ENCODE results near the gene PGAP1.

PGAP1 gene

GRCh38 chr2:196808083-196808665, 118.3 kb downstream of the PGAP1 start:
- no peak for DNase-seq (ENCODE audit: low read depth in 1 of 2, low spot score in 1 of 2)

DNA sequence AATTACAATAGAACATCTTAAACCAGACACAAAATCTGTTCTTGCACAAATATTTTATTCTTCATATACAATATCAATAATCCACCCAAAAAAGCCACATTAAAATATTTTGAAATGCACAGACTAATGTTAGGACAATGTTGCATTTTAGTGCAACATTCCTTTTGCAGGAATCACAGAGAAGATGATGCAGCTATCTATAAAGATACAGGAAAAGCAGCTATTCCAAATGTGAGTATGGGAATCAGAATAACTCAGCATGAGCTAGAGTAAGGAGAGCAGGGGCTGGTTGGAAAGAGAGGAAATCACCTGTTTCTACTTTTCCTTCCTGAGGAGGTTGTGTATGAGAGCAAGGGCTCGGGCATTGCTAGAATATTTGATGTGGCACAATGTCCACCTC, 122.1 kb downstream of the PGAP1 start:
- no peak for DNase-seq (ENCODE audit: low read depth in 1 of 2, low spot score in 1 of 2)

- no peak for DNase-seq (ENCODE audit: low read depth in 1 of 2, low spot score in 1 of 2)
These were observed 124.1 kb downstream of the PGAP1 start for GRCh38 chr2:196802401-196802800.

GRCh38 chr2:196801674-196802261, 124.7 kb downstream of the PGAP1 start:
- DNase-seq (ENCODE audit: low read depth in 1 of 2, low spot score in 1 of 2) = no peak

DNA sequence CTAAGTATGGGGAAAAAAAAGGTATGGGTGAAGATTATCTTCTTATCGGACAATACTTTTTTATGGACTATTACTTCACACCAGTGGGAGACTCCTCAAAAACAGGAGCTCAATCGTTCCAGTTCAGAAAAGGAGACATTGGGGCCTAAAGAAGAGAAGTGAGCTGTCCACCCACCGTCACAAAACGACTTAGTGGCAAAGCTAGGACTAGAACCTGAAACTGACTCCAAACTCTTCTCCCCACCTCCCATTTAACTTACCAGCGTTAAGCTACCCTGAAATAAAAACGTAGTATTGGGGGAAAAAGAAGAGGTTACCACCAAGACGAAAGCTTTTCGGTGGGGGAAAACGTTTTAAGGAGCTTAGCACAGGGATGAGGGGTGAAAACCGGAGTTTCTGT, 127.5 kb downstream of the PGAP1 start:
- DNase-seq (ENCODE audit: low read depth in 1 of 2, low spot score in 1 of 2) = no peak

DNA sequence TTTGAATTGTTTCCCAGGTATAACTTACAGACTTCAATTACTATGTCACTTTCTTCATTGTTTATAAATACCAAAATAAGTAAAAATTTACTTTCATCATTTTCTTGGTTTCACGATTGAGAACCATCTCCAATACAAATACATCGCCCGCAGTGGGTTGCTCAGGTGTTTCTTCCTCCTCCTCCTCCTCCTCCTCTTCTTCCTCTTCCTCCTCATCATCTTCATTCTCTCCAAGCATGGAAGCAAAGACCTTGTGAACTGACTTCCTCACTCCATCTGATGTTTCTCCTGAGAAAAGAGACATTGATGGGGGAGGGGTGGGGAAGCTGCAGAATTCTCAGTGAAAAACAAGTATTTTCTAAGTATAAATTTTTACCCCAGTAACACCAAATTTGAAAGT, 133.6 kb downstream of the PGAP1 start:
- DNase-seq (ENCODE audit: low read depth in 1 of 2, low spot score in 1 of 2) = no peak

- DNase-seq (ENCODE audit: low read depth in 1 of 2, low spot score in 1 of 2) = no peak
These were observed 142.9 kb downstream of the PGAP1 start for GRCh38 chr2:196783431-196784094.

Measured in stimulated activated CD4-positive, alpha-beta T cell treated with anti-CD3 and anti-CD28 coated beads, Interleukin-15, amount 100 ng/mL, for 1 hour (primary cell).